DMS 273 treated with DMSO at 0.1 percent for 48 hours (cell line): ENCODE data around the gene KCNH2.
A peak's percentile ranks its signal among the peaks of the same experiment; 100 is the strongest.

Source experiments
- DNase-seq: peaks from one replicate; lab custom pipeline; 2025; lab: John Stamatoyannopoulos, UW

KCNH2 gene

DNA sequence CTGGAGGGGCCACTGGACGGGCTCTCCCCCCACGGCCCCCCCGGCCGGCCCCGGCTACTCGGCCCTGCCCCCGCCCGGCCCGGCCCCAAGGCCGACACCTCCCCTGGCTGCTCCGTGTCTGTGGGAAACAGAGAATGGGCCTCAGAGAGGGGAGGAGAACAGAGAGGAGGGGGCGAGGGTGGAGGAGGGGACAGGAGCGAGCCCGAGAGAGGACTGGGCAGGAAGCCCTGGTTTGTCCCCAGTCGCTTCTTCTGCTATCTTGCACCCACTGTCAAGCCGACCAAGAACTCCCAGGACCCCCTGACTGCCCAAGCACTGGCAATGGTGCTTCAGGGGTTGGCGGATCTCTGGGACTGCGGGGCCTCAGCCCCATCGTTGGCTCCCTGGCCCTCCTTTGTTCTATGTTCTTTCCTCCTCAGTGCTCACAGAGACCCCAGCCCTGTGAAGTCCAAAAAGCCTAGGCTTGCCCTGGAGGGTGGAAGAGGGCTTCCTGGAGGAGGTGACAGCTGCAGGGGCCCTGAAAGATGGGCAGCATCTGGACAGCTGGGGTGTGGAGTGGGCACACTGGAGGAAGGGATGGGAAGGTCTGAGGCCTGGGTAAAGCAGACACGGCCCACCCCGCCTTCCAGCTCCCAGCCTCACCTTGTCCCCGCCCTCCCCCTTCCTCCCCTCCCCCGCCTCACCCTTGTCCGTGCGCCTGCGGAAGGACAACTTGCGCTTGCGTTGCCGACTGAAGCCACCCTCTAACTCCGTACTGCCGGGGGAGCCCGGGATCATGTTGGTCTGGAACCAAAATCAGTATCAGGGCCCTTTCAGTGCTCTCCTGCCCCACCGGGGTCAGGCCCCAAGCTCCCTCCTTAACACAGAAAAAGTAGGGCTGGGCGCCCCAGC is 30.1 kb downstream of the KCNH2 start:
- no peak for DNase-seq

DNA sequence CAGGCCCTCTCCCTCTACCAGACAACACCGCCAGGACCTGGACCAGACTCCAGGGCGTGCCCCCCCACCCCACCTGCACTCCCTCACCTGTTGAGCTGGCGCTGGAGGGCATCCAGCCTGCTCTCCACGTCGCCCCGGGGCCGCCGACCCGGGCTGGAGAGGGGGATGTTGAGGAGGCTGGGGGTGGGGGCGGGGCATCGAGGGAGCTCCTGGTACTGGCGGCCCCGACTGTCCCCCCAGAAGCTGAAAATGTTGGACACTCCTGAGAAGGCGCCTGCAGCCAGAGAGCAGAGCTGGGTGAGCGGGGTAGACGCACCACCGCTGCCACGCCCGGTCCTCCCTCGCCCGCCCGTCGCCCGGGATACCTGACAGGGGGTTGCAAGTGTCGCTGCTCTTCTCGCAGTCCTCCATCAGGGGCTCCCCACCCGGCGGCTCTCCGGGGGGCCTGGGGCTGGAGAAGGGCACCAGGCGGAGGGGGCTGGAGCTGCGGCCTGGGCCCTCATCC is 30.8 kb downstream of the KCNH2 start:
- no peak for DNase-seq

DNA sequence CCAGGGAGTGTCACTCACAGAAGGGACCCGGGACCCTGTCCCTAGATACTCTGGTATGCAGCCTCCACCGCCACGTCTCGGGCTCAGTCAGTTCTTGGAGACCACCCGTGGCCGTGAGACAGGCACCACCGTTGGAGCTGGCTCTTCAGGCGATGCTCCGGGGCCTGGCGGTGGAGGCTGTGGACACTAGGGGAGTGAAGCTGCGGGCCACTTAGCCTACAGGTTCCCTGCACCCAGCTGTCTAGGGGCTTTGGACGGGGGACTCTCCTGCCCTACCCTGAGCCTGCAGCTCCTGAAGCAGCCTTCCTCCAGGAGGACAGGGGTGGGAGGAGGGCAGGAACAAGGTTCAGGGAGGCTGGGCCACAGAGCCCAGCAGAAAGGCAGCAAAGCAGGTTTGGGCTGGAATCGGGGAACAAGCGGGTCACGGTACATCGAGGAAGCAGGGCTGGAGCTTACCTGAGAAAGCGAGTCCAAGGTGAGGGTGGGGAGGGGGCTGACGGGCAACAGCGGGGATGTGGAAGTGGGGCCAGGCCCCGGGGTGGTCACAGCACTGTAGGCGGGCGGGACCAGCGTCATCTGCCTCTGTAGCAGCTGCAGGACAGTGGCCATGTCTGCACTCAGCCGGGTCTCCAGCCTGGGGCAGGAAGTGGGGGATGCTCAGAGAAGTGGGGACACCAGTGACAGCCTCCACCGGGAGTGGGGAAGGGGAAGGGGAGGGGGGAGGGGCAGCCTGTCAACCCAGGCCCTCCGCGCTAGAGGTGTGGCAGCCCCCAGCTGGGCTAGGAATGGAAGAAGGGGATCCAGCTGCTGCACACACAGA is 31.5 kb downstream of the KCNH2 start:
- DNase-seq = no peak

DNA sequence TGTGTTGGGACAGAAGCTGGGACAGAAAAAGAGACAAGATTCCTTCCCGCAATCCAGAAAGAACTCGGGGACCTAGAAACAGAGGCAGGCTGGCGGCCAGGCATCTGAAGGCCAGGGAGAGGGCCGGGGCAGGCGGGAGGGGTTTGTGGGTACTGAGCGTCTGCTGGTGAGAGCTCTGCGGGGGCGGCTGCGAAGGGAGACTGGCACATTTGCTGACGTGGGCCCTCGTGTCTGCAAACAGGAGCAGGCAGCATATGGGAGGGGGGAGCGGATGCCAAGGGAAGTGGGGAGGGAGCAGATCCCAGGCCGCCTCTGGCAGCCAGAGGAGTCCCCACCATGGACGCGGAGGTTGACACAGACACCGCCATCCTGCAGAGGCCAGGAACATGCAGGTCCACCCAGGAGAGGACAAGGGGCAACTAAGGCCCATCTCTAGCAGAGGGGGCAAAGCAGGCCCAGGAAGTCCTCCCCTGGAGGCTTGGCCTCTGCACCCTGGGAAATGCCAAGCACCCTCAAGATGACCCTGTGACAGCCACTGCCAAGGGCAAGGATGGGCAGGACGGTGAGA is 32.2 kb downstream of the KCNH2 start:
- DNase-seq = peak; percentile 82

DNA sequence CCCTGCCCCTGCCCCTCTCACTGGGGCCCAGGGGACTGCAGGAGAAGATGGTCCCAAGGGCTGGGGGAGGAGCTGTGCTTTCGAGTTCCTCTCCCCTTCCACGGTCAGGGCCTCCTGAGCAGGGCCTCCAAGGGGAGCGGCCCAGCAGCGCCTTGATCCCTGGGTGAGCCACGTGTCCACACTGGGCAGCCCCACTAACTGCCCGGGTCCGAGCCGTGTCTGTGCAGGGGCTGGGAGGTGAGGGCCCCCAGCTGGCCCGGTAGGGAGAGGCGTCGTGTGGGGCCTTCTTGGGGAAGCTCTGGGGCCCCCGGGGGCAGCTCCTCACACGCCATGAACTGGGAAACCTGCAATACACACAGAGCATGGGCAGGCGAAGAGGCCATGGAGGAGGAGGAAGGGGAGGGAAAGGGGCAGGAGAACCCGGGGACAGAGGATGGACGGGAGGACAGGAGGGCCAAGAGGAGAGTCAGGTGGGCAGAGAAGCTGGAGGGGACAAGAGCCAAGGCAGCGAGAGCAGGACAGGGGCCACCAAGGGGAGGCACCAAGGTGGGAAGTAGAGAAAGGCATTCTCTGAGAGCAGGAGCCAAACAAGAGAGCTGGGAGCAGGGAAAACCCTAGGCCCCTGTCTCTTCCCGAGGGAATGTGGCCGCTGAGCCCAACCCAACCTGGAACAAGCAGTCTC is 32.8 kb downstream of the KCNH2 start:
- DNase-seq = no peak

DNA sequence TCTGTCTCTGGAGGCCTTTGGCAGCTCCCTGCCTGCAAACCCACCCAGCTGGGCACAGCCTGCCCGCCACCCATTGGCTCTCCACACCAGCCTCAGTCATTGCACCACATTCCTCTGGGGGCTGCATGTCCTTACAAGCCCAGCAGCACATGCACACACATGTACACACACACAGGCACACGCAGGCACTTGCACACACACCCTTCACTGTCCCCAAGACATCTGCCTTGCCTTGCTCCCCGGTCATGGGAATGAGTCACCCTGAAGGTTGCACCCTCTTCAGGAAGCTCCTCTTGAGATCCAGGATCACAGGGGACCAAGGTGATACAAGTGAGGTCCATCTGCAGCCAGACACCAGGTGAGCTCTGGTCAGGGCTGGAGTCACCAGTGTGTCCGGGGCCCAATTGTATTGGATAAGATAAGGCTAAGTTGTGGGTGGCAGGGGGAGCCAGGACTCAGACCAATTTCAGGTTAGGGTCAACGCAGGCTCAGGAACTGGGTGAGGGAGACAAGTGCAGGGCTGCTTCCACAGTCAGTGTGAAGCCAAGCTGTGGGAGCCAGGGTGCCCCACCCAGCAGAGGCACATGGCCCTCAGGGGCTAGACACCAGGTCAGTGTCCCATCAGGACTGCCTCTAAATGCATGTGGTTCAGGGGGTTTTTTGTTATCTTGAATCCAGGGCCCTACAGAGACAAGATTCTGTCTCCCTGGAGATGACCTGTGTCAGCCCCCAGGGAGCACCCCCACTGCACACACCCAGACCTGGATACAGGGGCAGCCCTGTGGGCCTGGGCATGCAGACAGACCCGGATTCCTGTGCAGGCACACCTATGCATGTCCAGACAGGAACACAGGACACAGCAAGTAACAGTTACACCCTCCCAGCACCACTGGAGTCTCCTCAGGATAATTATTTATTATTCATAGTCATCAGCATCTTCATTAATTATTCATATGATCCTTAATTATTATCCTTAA is 33.8 kb downstream of the KCNH2 start:
- no peak for DNase-seq

DNA sequence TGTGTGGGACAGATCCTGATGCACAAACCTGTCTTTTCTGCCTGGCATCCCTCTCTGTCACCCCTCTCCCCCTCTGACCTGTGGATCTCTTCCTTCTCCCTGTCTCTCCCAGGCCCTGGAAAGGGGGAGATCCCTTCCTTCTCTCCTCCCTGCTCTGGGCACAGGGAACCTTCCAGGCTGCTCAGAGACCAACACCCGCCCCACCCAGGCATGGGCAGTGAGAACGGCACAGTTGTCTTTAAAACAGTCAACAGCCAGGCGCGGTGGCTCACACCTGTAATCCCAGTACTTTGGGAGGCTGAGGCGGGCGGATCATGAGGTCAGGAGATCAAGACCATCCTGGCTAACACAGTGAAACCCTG is 34.7 kb downstream of the KCNH2 start:
- no peak for DNase-seq

DNA sequence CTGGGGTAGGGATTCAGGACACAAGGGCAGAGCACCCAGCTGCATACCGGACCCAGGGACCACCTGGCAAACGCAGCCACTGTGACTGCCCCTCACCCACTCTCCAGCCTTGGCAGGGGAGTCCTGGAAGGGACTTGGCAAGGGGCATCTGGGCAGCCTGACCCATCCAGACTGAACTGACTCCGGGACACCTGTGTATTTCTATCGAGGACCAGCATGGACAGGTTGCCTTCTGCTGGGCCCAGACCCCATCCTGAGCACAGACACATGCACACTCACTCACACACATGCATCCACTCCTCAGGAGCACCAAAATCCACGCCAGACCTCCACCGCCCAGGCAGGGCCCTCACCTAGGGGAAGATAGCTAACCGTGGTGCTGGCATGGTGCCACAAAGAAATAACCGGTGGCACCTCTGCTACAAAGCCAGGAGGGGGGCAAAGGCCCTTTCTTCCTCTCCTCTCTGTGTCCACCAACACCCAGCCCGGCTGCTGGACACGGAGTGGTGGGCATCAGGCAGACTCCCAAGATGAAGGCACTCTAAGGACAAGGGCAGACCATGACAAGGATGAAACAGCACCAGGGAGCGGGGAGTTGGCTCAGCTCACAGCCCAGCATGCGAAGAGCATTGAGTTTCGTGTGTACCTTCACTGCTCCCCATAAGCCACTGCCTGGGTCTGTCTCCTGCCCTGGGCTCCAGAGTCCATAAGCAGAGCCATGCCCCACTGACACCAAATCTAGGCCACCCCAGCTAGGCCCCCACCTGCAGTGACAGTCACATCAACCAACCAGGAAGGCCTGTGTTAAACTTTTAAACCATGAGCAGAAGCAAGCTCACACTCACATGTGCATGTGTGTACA is 35.3 kb downstream of the KCNH2 start:
- no peak for DNase-seq

DNA sequence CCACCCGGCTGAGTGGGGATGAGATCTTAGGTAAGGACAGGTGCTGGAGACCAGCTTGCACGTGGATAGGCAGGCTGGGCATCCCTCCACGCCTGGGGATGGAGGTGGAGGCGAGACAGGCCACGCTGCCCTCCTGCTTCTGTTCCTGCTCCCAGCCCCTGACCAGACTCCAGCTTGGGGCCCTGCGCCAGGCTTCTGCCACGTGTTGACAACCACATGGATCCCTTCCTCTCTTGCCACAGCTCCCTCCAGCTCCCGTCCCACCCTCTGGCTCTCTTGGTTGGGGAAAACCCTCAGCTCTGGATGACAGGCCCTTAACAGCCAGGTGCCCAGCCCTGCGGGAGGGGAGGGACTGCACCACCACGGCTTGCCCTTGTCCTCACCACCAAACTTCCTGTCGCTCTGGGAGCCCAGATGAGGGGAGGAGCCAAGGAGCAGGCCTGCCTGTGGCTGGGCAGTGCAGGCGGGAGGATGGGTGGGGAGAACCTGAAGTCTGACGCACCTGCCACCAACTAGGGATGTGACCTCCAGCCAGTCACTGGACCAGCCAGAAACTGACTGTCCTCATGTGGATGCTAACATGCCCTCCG is 36.0 kb downstream of the KCNH2 start:
- DNase-seq = no peak

DNA sequence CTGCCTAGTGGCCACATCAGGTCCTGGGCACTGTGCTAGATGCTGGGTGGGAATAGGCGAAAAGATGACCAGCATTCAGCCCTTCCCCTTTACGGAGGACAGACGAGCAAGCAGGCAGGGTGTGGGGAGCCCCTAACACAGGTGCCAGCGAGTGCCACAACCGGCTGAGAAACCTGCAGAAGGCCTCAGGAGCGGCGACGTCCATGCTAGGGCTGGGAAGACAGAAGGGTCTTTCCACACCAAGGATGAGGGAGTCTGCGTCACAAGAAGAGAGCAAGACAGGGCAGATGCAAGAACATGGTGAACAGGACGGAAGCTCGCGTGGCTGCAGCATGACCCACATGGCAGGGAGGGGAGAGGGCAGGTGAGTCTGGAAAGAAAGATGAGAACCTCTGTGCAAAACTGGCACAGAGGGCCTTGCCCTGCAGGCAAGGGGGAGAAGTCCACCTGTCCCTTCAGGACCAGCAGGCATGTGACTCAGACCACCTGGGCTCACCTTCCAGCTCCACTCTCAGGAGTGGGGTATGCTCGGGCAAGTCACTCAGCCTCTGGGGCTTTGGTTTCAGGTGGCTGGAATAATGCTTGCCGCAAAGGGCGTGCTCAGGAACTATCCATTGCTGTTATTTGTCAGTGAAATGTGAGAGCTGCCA is 36.6 kb downstream of the KCNH2 start:
- DNase-seq = no peak

DNA sequence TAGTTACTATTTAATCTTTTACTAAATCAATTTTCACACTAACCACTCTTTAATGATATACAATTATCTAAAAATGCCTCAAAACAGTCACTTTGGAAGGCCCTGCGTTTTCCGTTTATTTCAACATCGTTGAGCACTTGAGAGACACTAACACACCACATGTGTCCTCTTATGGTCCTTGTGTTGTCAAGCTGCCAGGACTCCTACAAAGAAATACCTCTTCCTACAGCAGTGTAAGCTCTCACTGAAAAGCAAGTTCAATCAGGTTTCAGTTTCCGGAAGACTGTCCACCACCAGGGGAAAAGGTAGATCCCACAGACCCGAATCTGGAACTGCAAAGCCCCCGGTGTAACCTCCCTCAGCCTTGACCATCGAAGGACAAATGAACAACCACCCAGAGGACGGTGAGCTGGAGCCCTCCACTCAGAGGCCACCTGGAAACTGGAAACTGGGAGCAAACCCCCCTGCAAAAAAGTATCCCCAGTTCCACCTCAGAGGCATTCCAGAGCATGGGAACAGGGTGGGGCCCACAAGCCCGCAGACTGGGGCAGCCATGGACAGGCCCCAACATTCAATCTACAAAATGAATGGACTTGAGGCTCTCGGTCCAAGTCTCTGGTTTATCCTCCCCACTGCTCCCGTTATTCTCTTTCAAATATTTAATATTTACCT is 37.6 kb downstream of the KCNH2 start:
- no peak for DNase-seq

DNA sequence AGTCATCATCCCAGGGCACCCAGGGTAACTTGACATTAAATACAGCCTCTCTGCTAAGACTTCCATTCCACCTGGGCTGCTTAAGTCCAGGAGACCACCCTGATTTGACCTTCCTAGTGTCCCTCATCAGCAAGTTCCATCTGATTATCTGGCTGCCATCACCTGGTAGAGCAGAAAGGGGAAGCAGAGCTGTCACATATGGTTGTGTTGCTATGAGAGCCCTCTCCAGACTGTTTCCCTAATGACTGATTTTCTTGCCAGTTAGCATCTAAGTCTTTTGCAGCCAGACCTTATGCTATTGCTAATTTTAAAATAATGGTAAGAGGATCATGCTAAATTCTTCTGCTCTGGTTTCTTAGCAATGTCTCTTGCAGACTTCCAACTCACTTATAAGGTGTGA is 38.7 kb downstream of the KCNH2 start:
- DNase-seq = no peak

DNA sequence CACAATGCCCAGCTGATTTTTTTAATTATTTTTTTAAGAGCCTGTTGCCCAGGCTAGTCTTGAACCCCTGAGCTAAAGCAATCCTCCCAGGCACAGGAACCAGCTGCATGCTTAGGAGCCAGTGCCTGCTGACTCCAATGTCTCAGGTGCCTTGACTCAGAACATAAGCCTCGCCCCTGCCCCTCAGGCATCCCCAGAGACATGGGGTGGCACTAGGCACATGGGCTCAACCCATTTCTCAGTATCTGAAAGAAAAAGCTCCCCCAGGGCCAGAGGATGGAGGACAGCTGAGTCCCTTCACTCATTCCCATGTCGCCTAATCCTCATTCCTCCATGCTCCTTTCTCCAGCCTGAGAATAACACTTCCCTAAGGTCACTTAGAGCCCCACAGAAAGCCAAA is 39.1 kb downstream of the KCNH2 start:
- DNase-seq = no peak

DNA sequence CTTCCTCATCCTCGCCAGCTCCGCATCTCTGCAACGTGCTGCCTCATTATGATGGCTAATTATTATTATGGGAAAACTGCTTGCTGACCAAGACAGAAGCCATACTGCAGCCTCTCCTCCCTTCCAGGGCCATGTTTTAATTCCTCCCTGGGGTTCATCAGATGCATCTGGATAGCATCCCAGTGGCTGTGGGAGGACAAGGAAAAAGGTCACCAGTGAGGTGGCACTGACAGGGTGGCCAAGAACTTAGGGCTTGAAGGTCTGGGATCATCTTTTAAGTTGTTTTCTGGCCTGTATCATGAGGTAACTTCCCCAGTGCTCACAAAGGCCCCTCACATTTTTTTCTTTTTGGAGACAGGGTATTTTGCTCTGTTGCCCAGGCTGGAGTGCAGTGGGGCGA is 39.6 kb downstream of the KCNH2 start:
- DNase-seq = no peak

DNA sequence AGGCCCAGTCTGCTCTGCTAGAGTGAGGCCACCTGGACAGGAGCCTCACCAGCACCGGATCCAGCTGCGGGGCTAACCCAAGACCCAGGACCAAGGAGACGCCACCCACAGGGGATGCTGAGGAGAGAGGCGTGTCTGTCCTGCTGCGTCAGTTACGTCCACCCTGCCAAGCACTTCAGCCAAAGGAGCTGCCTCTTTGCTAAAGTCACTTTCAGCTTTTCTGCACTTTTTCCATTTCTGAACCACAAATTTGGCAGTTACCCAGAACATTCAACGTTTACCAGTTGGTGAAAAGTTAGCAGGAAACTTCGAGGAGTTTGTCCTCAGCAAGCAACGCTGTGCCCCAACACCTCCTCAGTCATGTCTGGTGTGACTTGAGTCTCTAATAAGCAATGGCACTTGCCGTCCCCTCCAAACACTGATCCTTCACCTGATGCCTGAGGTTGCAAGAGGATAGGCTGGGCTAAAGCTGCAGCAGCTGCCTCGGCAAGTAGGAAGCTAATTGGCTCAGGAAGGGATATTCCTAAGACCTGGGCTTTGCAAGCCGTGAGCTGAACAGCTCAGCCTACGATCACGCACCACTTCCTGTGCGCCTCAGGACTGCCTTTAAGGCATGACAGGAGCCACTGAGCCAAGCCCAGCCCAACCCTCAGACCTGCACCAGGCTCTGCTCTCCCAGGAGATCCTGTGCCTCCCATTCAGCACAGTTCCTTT is 40.1 kb downstream of the KCNH2 start:
- peak; percentile 11 for DNase-seq

DNA sequence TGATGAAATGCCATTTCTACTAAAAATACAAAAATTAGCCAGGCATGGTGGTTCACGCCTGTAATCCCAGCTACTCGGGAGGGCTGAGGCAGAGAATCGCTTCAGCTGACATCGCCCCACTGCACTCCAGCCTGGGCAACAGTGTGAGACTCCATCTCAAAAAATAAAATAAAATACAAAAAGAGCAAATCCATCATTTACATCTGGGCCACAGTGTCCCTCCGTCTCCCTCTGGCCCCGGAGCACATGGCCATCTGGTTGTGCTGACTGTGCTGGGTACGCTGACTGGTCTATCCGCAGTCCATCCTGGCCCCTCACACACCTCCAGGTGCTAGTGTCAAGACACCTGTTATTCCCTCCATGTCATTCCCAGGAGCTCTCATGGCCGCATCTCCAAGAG is 42.1 kb downstream of the KCNH2 start:
- DNase-seq = no peak

DNA sequence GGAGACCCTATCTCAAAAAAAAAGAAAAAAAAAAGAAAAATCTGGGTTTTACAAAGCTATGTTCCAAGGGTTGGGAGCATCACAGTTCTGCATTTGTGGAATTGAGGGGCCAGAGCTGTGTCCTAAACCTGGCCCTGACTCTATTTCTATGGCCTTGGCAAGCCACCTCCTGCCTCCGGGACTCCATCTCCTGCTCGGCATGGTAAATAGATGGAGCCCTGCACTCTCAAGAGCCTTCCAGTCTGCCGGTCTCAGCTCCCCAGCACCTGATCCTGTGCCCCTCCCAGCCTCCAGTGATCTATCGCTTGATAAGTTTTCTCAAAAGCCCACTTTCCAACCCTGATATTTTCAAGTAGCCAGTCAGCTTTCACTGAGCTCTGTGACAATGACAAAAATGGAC is 43.0 kb downstream of the KCNH2 start:
- no peak for DNase-seq
